Calu3 (cell line): ENCODE measurements around the gene PPP1CB. TPM values are rescaled to one million over a fixed set of nuclear protein-coding genes. Genes with fewer than 3 reads are reported as not detected.

ENCODE experiments used
- BruUV-seq: library from RNA; stranded (reverse); fragments of 400-500 nt; replicated peaks from 2 replicates; lab custom pipeline; 2021; lab: Mats Ljungman, UMichigan
- CTCF ChIA-PET: fragments of 300-600 bp; sonication (Branson Sonifier 250); formaldehyde crosslinking; loops from one replicate; lab custom pipeline; 2022; ENCODE audit warnings: antibody characterized with exemption; lab: Charles Lee
- DNase-seq: peaks from one replicate; pipeline ENCODE4 v3.0.0; 2022
- H3K27ac Mint-ChIP-seq: one replicate; pipeline ENCODE4 v1.8.0; 2022; ENCODE audit warnings: mixed read lengths; ENCODE audit not compliant: unreplicated experiment
- H3K27me3 Mint-ChIP-seq: one replicate; pipeline ENCODE4 v1.8.0; 2022; ENCODE audit warnings: mixed read lengths; ENCODE audit not compliant: unreplicated experiment
- H3K36me3 Mint-ChIP-seq: one replicate; pipeline ENCODE4 v1.8.0; 2022; ENCODE audit warnings: mild to moderate bottlenecking, moderate library complexity, mixed read lengths; ENCODE audit not compliant: insufficient read depth, unreplicated experiment
- H3K4me1 Mint-ChIP-seq: one replicate; pipeline ENCODE4 v1.8.0; 2022; ENCODE audit warnings: mild to moderate bottlenecking, low read depth, mixed read lengths; ENCODE audit not compliant: unreplicated experiment
- H3K4me3 Mint-ChIP-seq: one replicate; pipeline ENCODE4 v1.8.0; 2022; ENCODE audit warnings: mild to moderate bottlenecking, low read depth, moderate library complexity, mixed read lengths; ENCODE audit not compliant: unreplicated experiment
- H3K9me3 Mint-ChIP-seq: one replicate; pipeline ENCODE4 v1.8.0; 2022; ENCODE audit warnings: low read depth, mixed read lengths; ENCODE audit not compliant: unreplicated experiment
- intact Hi-C: fragments of 100-400 bp; cut with micrococcal nuclease; formaldehyde crosslinking; loops from one replicate; pipeline ENCODE4 v1.10.0; 2022; ENCODE audit not compliant: unreplicated experiment
- total RNA-seq: library from RNA; stranded (reverse); gene quantifications from 2 replicates; pipeline ENCODE4 v1.2.3, GENCODE V29; 2022
- TF ChIP-seq, protein P1 (sequence below): fragments of 200-600 bp; IDR thresholded peaks from one replicate; pipeline ENCODE4 v1.8.0; 2022; ENCODE audit warnings: antibody characterized with exemption; ENCODE audit not compliant: unreplicated experiment

PPP1CB gene
- total RNA-seq, 1 experiment from 2014 or later, result 218 TPM

DNA sequence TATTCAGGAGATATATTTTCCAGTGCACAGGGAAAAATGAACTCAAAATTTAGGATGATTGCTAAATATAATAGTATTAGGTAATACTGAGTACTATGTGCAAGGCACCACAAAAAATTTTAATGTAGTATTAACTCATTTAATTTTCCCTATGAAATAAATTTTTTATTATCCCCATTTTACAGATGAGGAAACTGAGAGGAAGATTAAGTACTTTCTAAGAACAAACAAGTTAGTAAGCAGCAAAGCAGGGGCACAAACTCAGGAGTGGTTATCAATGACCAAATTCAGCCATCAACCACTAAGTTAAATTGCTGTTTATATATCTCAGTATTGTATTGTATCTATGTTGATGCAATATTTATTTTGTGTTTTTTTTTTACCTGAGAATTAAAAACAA is 73.2 kb downstream of the PPP1CB start:
- intact Hi-C loops, result loop anchor here (5.0 kb wide), 1 partner anchor 357 kb away; no protein-coding TSS in a partner anchor

DNA sequence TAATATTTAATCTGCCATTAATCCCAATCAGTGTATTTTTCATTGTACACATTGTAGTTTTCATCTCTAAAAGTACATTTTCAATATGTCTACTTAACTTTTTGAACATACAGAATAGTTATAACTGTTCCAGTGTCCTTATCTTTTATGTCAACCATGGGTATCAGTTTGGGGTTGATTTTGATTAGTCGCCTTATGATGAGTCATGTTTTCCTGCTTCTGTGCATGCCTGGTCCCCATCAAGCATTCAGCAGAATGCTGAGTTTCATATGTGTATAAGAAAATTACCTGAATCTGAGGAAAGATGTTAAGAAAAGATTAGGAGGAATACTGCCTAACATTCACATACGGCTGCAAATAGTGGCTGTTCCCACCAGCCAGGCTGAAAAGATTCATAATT is 76.8 kb downstream of the PPP1CB start:
- DNase-seq, result no peak
- TF ChIP-seq, protein P1, sequence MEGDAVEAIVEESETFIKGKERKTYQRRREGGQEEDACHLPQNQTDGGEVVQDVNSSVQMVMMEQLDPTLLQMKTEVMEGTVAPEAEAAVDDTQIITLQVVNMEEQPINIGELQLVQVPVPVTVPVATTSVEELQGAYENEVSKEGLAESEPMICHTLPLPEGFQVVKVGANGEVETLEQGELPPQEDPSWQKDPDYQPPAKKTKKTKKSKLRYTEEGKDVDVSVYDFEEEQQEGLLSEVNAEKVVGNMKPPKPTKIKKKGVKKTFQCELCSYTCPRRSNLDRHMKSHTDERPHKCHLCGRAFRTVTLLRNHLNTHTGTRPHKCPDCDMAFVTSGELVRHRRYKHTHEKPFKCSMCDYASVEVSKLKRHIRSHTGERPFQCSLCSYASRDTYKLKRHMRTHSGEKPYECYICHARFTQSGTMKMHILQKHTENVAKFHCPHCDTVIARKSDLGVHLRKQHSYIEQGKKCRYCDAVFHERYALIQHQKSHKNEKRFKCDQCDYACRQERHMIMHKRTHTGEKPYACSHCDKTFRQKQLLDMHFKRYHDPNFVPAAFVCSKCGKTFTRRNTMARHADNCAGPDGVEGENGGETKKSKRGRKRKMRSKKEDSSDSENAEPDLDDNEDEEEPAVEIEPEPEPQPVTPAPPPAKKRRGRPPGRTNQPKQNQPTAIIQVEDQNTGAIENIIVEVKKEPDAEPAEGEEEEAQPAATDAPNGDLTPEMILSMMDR, result no peak
- intact Hi-C loops, result no loop called here
- Mint-ChIP-seq H3K9me3 (no peaks in the 10 kb centered on the region), H3K4me1 (no peaks in the 10 kb centered on the region), H3K27ac (no peak overlapping the region), H3K27me3 (no peaks in the 10 kb centered on the region), H3K4me3 (no peak overlapping the region), H3K36me3 (no peaks in the 10 kb centered on the region)
- CTCF ChIA-PET, result no interaction called here
- no TSS peak for BruUV-seq

More for the DNA sequence above, 73.2 kb downstream of the PPP1CB start:
- Mint-ChIP-seq H3K9me3 (no peaks in the 10 kb centered on the region), H3K4me1 (no peaks in the 10 kb centered on the region), H3K4me3 (no peak overlapping the region), H3K36me3 (no peaks in the 10 kb centered on the region), H3K27ac (no peak overlapping the region), H3K27me3 (no peaks in the 10 kb centered on the region)
- CTCF ChIA-PET, result no interaction called here
- DNase-seq, result no peak
- TF ChIP-seq, protein P1, result no peak
- BruUV-seq, result no TSS peak

DNA sequence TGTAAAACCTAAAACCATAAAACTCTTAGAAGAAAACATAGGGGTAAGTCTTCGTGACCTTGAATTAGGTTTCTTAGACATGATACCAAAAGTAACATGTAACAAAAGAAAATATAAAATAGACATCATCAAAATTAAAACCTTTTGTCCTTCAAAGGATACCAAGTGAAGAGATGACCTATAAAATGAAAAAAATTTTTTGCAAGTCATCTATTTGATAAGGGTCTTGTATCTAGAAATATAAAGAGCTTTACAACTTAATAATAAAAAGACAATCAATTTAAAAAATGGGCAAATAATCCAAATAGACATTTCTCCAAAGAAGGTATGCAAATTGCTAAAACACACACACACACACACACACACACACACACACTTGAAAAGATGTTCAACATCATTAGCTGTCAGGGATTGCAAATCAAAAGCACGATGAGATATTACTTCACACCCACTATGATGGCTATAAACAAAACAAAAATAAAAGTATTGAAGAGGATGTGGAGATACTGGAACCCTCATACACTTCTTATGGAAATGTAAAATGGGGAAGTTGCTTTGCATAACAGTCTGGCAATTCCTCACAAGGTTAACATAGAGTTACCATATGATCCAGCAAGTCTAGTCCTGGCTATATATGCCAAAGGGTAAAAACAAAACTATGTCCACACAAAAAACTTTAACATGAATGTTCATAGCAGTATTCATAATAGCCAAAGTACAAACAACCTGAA is 82.3 kb downstream of the PPP1CB start:
- Mint-ChIP-seq H3K36me3 (no peaks in the 10 kb centered on the region), H3K9me3 (no peaks in the 10 kb centered on the region), H3K4me3 (no peak overlapping the region), H3K4me1 (no peaks in the 10 kb centered on the region), H3K27ac (no peak overlapping the region), H3K27me3 (no peaks in the 10 kb centered on the region)
- intact Hi-C loops, result no loop called here
- BruUV-seq, result no TSS peak
- CTCF ChIA-PET, result interaction anchor here (0.6 kb wide), 1 partner anchor 179 kb away, joined by 3 read pairs; no protein-coding TSS in a partner anchor
- DNase-seq, result no peak
- TF ChIP-seq, protein P1, result no peak

DNA sequence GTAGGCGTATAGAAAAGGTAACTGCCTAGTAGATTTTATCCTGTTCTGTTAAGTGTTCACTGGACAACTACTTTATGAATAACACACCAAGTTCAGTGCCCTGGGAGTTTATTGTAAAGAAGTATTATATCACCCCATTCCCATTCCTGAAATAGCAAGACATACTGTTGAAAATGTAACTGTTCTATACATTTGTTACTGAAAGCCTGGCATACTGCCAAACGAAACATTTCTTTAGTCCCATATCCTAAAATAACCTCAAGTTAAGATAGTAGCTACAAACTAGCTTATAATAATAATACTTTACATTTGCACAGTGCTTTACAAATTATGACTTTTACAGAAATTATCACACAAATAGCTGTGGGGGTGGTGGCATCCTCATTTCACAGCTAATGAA is 84.2 kb downstream of the PPP1CB start:
- BruUV-seq, result no TSS peak
- no peaks in the 10 kb centered on the region for H3K27me3 Mint-ChIP-seq
- intact Hi-C loops, result no loop called here
- DNase-seq, result no peak
- CTCF ChIA-PET, result no interaction called here
- TF ChIP-seq, protein P1, result no peak
- H3K36me3 Mint-ChIP-seq, result peaks cover 3% of the 10 kb centered on the region
- H3K27ac Mint-ChIP-seq, result no peak overlapping the region
- H3K4me3 Mint-ChIP-seq, result no peak overlapping the region
- no peaks in the 10 kb centered on the region for H3K4me1 Mint-ChIP-seq
- no peaks in the 10 kb centered on the region for H3K9me3 Mint-ChIP-seq
